GM19035 (cell line): Measurements from ENCODE around the gene KCNQ1.

Experiments used
- ATAC-seq: cut with Tn5 transposase; IDR thresholded peaks from one replicate; pipeline ENCODE4 v1.9.1; 2021; ENCODE audit not compliant: unreplicated experiment

The KCNQ1 gene

GRCh38 chr11:2867722-2868505 lies 423.1 kb downstream of the KCNQ1 start:
- no peak for ATAC-seq

- no peak for ATAC-seq
These were observed 423.8 kb downstream of the KCNQ1 start for GRCh38 chr11:2868506-2869133.

GRCh38 chr11:2869134-2869526 lies 424.3 kb downstream of the KCNQ1 start:
- ATAC-seq, result no peak

GRCh38 chr11:2869561-2870427 lies 425.0 kb downstream of the KCNQ1 start:
- no peak for ATAC-seq

- ATAC-seq, result no peak
These were observed 425.7 kb downstream of the KCNQ1 start for GRCh38 chr11:2870460-2870859.

- ATAC-seq, result no peak
These were observed 426.3 kb downstream of the KCNQ1 start for GRCh38 chr11:2870969-2871680.

GRCh38 chr11:2874963-2875362 lies 430.2 kb downstream of the KCNQ1 start:
- ATAC-seq, result no peak

GRCh38 chr11:2877474-2877873 lies 432.7 kb downstream of the KCNQ1 start:
- ATAC-seq, result no peak

GRCh38 chr11:2878782-2879181 lies 434.0 kb downstream of the KCNQ1 start:
- no peak for ATAC-seq

GRCh38 chr11:2880646-2881045 lies 435.8 kb downstream of the KCNQ1 start:
- no peak for ATAC-seq

- no peak for ATAC-seq
These were observed 436.5 kb downstream of the KCNQ1 start for GRCh38 chr11:2881076-2881980.

GRCh38 chr11:2881981-2882375 lies 437.2 kb downstream of the KCNQ1 start:
- no peak for ATAC-seq

- no peak for ATAC-seq
These were observed 437.7 kb downstream of the KCNQ1 start for GRCh38 chr11:2882396-2883110.

GRCh38 chr11:2883640-2883978 lies 438.8 kb downstream of the KCNQ1 start:
- ATAC-seq, result no peak

GRCh38 chr11:2883979-2884815 lies 439.4 kb downstream of the KCNQ1 start:
- no peak for ATAC-seq

GRCh38 chr11:2885017-2885677 lies 440.3 kb downstream of the KCNQ1 start:
- ATAC-seq, result peak; percentile 2

- peak; percentile 83 for ATAC-seq
These were observed 440.9 kb downstream of the KCNQ1 start, which contains the start of gene CDKN1C for GRCh38 chr11:2885678-2886081. CDKN1C (minus strand) TSS chr11:2885775; CDS start chr11:2885456, 319 bp downstream.
